Measurements from ENCODE around the gene LY86. TPM values are rescaled to one million over a fixed set of nuclear protein-coding genes. Genes with fewer than 3 reads are reported as not detected.

The LY86 gene
- total and polyA plus RNA-seq, 7 experiments from 2014 or later, result 1.5 to 19.6 (median 5.4) TPM

DNA sequence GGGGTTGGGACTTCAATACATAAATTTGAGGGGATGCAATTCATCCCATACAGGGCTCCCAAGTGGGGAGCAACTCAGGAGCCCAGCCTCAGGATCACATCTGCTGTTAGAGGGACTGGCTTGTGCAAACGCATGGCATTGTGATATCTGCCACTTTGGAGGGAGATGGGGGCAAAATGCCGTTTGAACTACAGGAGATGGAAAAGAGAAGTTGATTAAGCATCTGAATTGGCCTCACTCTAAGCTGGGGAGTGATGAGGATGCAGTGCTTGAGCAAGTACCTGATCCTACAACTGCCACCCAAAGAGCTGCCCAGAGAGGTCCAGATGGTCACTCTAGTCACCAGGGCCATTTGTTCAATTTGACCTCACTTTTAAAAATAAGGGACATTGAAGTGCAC is 2.0 kb downstream of the LY86 start:
- POLR2A ChIA-PET, result interaction anchor here (1.0 to 3.9 kb wide), 3 partner anchors 9 to 69 kb away, joined by 3 to 17 read pairs (median 6); no protein-coding TSS in a partner anchor
- Histone ChIP-seq H3K27ac (ENCODE audit: low read depth, low read length) (no peak overlapping the region), H3K4me1 (ENCODE audit: control insufficient read depth in 2 of 2, insufficient read depth in 2 of 2, low read length in 2 of 2) (peaks cover 13 to 49% of the 10 kb centered on the region in 2 donors), H3K9me3 (ENCODE audit: control insufficient read depth in 2 of 3, low read length in 3 of 3) (no peaks in the 10 kb centered on the region), H3K36me3 (ENCODE audit: control insufficient read depth in 2 of 3, insufficient read depth in 3 of 3, low read length in 3 of 3) (no peaks in the 10 kb centered on the region), H3K4me3 (ENCODE audit: low read length) (no peak overlapping the region), H3K27me3 (ENCODE audit: control insufficient read depth in 2 of 2, insufficient read depth in 2 of 2, low read length in 2 of 2) (no peaks in the 10 kb centered on the region)
- Mint-ChIP-seq H3K4me1 (peaks cover 51 to 90% (median 87%) of the 10 kb centered on the region in 7 donors), H3K36me3 (peaks cover 0 to 49% (median 0%) of the 10 kb centered on the region in 5 donors), H3K4me3 (peak overlapping the region in 5 of 10 donors; percentile 26 to 77 (median 63)), H3K9me3 (peaks cover 0 to 9% (median 0%) of the 10 kb centered on the region in 11 donors), H3K27ac (peak overlapping the region; percentile 50 to 97 (median 82)), H3K27me3 (peaks cover 0 to 5% (median 0%) of the 10 kb centered on the region in 5 donors)
- CTCF ChIA-PET, result no interaction called here
- ATAC-seq, result no peak
- intact Hi-C loops (cut with micrococcal nuclease), result no loop called here
- no peak for DNase-seq

DNA sequence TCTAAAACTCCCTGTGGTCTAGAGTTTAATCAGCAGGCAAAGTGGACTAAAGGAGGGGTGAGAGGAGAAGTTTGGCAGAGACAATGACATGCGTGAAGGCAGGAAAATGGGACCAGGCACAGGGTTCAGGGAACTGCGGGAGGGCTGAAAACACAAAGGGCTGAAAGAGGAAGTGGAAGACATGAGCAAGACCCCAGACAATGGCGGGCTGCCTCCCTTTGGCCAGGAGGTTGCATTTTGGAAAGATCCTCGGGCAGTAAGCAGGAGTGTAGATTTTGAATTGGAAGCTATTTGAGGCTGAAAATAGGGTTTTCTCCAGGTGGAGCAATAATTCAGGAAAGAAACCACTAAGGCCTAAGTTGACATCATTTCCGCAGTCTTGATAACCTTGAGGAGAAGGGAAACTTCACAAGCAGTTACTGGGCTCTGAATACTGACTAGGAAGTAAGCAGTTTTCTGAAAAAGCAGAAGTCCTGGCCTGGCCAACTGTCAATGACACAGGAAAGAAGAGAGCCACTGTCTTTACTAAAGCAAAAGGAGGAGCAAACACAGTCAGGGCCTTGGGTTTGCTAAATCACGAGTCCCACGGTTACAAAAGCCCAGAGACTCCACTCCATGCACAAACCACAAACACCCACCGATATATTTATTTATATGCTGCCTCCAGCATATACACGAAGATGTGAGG is 3.4 kb downstream of the LY86 start:
- peaks cover 0 to 9% (median 0%) of the 10 kb centered on the region in 11 donors for H3K9me3 Mint-ChIP-seq
- no peaks in the 10 kb centered on the region for H3K9me3 ChIP-seq (ENCODE audit: control insufficient read depth in 2 of 3, low read length in 3 of 3)
- peaks cover 13 to 63% of the 10 kb centered on the region in 2 donors for H3K4me1 ChIP-seq (ENCODE audit: control insufficient read depth in 2 of 2, insufficient read depth in 2 of 2, low read length in 2 of 2)
- H3K27me3 Mint-ChIP-seq, result peaks cover 0 to 5% (median 0%) of the 10 kb centered on the region in 5 donors
- no peak for DNase-seq
- H3K36me3 Mint-ChIP-seq, result peaks cover 0 to 53% (median 0%) of the 10 kb centered on the region in 5 donors
- peaks cover 59 to 99% (median 95%) of the 10 kb centered on the region in 7 donors for H3K4me1 Mint-ChIP-seq
- H3K27ac Mint-ChIP-seq, result peak overlapping the region; percentile 67 to 97 (median 89)
- peak overlapping the region; percentile 14 for H3K27ac ChIP-seq (ENCODE audit: low read depth, low read length)
- ChIA-PET POLR2A (interaction anchor here (3.9 kb wide), 1 partner anchor 19 kb away, joined by 17 read pairs; no protein-coding TSS in a partner anchor), CTCF (interaction anchor here (0.6 kb wide), 1 partner anchor 58 kb away, joined by 3 read pairs; no protein-coding TSS in a partner anchor)
- H3K36me3 ChIP-seq (ENCODE audit: control insufficient read depth in 2 of 3, insufficient read depth in 3 of 3, low read length in 3 of 3), result no peaks in the 10 kb centered on the region
- H3K27me3 ChIP-seq (ENCODE audit: control insufficient read depth in 2 of 2, insufficient read depth in 2 of 2, low read length in 2 of 2), result no peaks in the 10 kb centered on the region
- peak overlapping the region; percentile 26 to 76 (median 66) for H3K4me3 Mint-ChIP-seq
- ATAC-seq, result peak; percentile 77
- intact Hi-C loops (cut with micrococcal nuclease), result no loop called here
- no peak overlapping the region for H3K4me3 ChIP-seq (ENCODE audit: low read length)

DNA sequence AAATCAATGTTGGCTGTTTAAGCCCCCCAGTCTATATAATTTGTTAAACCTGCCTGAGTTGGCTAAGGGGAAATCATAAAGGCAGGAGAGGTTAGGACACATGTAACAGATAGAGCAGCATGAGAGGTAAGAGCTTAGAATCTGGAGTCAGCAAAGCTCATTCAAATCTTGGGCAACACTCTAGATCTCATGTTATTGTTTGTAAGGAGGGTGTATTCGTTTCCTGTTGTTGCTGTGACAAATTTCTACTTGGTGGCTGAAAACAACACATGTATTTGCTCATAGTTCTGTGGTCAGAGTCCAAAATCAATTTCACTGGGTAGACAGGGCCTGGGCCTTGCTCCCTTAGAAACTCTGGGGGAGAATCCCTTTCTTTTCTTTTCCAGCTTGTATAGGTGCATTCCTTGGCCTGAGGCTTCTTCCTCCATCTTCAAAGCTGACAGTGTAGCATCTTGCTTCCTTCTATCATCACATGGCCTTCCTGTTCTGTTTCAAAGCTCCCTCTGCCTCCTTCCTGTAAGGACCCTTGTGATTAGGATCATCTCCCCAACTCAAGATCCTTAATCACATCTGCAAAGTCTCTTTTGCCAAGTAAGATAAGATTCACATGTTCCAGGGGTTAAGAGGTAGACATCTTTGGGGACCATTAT is 4.4 kb downstream of the LY86 start:
- H3K36me3 Mint-ChIP-seq, result peaks cover 0 to 54% (median 0%) of the 10 kb centered on the region in 5 donors
- peak overlapping the region; percentile 14 for H3K27ac ChIP-seq (ENCODE audit: low read depth, low read length)
- H3K36me3 ChIP-seq (ENCODE audit: control insufficient read depth in 2 of 3, insufficient read depth in 3 of 3, low read length in 3 of 3), result no peaks in the 10 kb centered on the region
- peak in 1 of 9 donors; percentile 15 for DNase-seq
- intact Hi-C loops (cut with micrococcal nuclease), result loop anchor here in 1 of 2 donors (1.0 kb wide), 1 partner anchor 21 kb away; no protein-coding TSS in a partner anchor
- peak overlapping the region; percentile 67 to 97 (median 89) for H3K27ac Mint-ChIP-seq
- POLR2A ChIA-PET, result interaction anchor here (0.9 to 3.9 kb wide), 5 partner anchors 10 to 20 kb away, joined by 3 to 17 read pairs (median 4); no protein-coding TSS in a partner anchor
- H3K9me3 Mint-ChIP-seq, result peaks cover 0 to 9% (median 0%) of the 10 kb centered on the region in 11 donors
- peaks cover 0 to under 1% (median 0%) of the 10 kb centered on the region in 5 donors for H3K27me3 Mint-ChIP-seq
- H3K4me3 Mint-ChIP-seq, result peak overlapping the region in 9 of 10 donors; percentile 17 to 76 (median 63)
- H3K27me3 ChIP-seq (ENCODE audit: control insufficient read depth in 2 of 2, insufficient read depth in 2 of 2, low read length in 2 of 2), result no peaks in the 10 kb centered on the region
- ATAC-seq, result peak; percentile 39
- CTCF ChIA-PET, result interaction anchor here (0.6 to 1.3 kb wide), 3 partner anchors 9 to 18 kb away, joined by 3 to 10 read pairs (median 4); no protein-coding TSS in a partner anchor
- H3K9me3 ChIP-seq (ENCODE audit: control insufficient read depth in 2 of 3, low read length in 3 of 3), result no peaks in the 10 kb centered on the region
- no peak overlapping the region for H3K4me3 ChIP-seq (ENCODE audit: low read length)
- peaks cover 13 to 58% of the 10 kb centered on the region in 2 donors for H3K4me1 ChIP-seq (ENCODE audit: control insufficient read depth in 2 of 2, insufficient read depth in 2 of 2, low read length in 2 of 2)
- peaks cover 52 to 99% (median 89%) of the 10 kb centered on the region in 7 donors for H3K4me1 Mint-ChIP-seq

DNA sequence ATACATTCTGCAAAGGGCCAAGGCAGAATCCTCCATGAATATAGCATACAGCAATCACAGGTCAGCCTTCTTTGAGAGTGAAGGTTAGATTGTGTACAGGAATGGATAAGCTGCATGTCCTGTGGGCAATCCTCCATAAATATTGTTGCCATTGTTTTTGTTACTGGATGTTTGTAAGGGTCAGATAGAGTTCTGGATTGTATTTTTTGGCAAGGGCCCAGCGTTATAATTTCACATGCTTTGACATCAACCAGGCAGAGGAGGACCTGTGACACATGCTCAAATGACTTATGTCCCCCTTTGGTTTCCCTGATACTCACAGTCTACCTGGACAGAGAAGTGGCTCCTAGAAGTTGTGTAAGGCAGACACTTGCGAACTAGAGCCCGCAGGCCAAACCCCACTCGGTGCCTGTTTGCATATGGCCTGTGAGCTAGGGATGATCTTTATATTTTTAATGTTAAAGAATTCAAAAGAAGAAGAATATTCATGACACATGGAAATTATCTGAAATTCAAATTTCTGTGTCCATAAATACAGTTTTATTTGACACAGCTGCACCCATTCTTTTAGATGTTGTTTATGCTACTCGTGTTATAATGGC is 5.4 kb downstream of the LY86 start:
- H3K27ac ChIP-seq (ENCODE audit: low read depth, low read length), result no peak overlapping the region
- Mint-ChIP-seq H3K27me3 (no peaks in the 10 kb centered on the region), H3K4me1 (peaks cover 43 to 95% (median 87%) of the 10 kb centered on the region in 7 donors), H3K27ac (peak overlapping the region in 7 of 9 donors; percentile 28 to 97 (median 91)), H3K4me3 (peak overlapping the region in 2 of 10 donors; percentile 1 to 76), H3K9me3 (peaks cover 0 to 14% (median 0%) of the 10 kb centered on the region in 11 donors), H3K36me3 (peaks cover 0 to 61% (median 0%) of the 10 kb centered on the region in 5 donors)
- H3K36me3 ChIP-seq (ENCODE audit: control insufficient read depth in 2 of 3, insufficient read depth in 3 of 3, low read length in 3 of 3), result no peaks in the 10 kb centered on the region
- peaks cover 13 to 48% of the 10 kb centered on the region in 2 donors for H3K4me1 ChIP-seq (ENCODE audit: control insufficient read depth in 2 of 2, insufficient read depth in 2 of 2, low read length in 2 of 2)
- ChIA-PET POLR2A (interaction anchor here (0.9 to 3.9 kb wide), 4 partner anchors 11 to 19 kb away, joined by 4 to 17 read pairs (median 6); no protein-coding TSS in a partner anchor), CTCF (interaction anchor here (1.1 kb wide), 1 partner anchor 8 kb away, joined by 3 read pairs; no protein-coding TSS in a partner anchor)
- no peaks in the 10 kb centered on the region for H3K9me3 ChIP-seq (ENCODE audit: control insufficient read depth in 2 of 3, low read length in 3 of 3)
- ATAC-seq (no peak), DNase-seq (no peak)
- intact Hi-C loops (cut with micrococcal nuclease), result loop anchor here in 1 of 2 donors (1.0 kb wide), 1 partner anchor 20 kb away; no protein-coding TSS in a partner anchor
- H3K27me3 ChIP-seq (ENCODE audit: control insufficient read depth in 2 of 2, insufficient read depth in 2 of 2, low read length in 2 of 2), result no peaks in the 10 kb centered on the region
- H3K4me3 ChIP-seq (ENCODE audit: low read length), result no peak overlapping the region

DNA sequence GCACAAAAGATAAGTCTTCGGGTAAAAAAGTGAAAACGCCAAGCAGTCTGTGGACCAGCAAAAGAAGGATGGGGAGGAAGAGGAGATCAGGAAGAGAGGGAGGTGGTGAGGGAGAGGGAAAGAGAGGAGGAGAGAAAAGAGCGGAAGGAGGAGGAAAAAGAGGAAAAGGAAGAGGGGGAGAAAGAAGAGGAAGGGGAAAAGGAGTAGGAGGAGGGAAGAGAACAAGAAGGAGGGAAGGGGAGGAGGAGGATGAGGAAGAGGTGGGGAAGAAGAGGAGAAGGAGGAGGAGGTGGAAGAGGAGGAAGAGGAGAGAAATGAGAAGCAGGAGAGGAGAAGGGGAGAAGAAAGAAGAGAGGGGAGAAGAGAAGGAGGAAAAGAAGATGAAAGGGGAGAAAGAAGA is 6.5 kb downstream of the LY86 start:
- H3K4me1 ChIP-seq (ENCODE audit: control insufficient read depth in 2 of 2, insufficient read depth in 2 of 2, low read length in 2 of 2), result peaks cover 13 to 40% of the 10 kb centered on the region in 2 donors
- CTCF ChIA-PET, result no interaction called here
- peak overlapping the region in 1 of 10 donors; percentile 35 for H3K4me3 Mint-ChIP-seq
- no peak for DNase-seq
- no peak overlapping the region for H3K4me3 ChIP-seq (ENCODE audit: low read length)
- H3K27me3 ChIP-seq (ENCODE audit: control insufficient read depth in 2 of 2, insufficient read depth in 2 of 2, low read length in 2 of 2), result no peaks in the 10 kb centered on the region
- no peak overlapping the region for H3K27ac ChIP-seq (ENCODE audit: low read depth, low read length)
- H3K36me3 Mint-ChIP-seq, result peaks cover 0 to 66% (median 0%) of the 10 kb centered on the region in 5 donors
- no peaks in the 10 kb centered on the region for H3K36me3 ChIP-seq (ENCODE audit: control insufficient read depth in 2 of 3, insufficient read depth in 3 of 3, low read length in 3 of 3)
- peak overlapping the region in 8 of 9 donors; percentile 7 to 86 (median 62) for H3K27ac Mint-ChIP-seq
- intact Hi-C loops (cut with micrococcal nuclease), result no loop called here
- no peaks in the 10 kb centered on the region for H3K27me3 Mint-ChIP-seq
- H3K9me3 ChIP-seq (ENCODE audit: control insufficient read depth in 2 of 3, low read length in 3 of 3), result no peaks in the 10 kb centered on the region
- no peak for ATAC-seq
- POLR2A ChIA-PET, result no interaction called here
- H3K9me3 Mint-ChIP-seq, result peaks cover 0 to 14% (median 0%) of the 10 kb centered on the region in 11 donors
- peaks cover 42 to 90% (median 83%) of the 10 kb centered on the region in 7 donors for H3K4me1 Mint-ChIP-seq

DNA sequence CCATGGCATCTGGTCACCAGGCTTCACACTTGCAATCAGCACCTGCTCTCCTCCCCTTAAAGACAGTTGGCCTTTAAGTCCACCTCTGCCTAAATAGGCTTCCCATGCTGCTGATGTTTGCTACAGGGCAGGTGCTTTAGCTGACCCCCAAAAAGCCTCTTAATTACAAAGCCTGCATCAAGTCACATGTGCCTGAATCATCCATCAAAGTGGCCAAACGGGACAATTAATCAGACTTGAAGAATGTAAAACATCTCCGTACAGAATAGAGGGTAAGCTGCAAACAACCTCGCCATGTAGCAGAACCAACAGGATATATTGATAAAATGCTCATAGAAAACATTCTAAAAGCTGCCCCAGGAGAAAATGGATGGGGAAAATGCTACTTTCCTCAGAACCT is 7.4 kb downstream of the LY86 start:
- ChIA-PET CTCF (interaction anchor here (1.1 kb wide), 1 partner anchor 18 kb away, joined by 3 read pairs; no protein-coding TSS in a partner anchor), POLR2A (interaction anchor here (0.6 to 2.0 kb wide), 4 partner anchors 9 to 18 kb away, joined by 3 to 15 read pairs (median 5); no protein-coding TSS in a partner anchor)
- Histone ChIP-seq H3K27ac (ENCODE audit: low read depth, low read length) (no peak overlapping the region), H3K9me3 (ENCODE audit: control insufficient read depth in 2 of 3, low read length in 3 of 3) (no peaks in the 10 kb centered on the region), H3K27me3 (ENCODE audit: control insufficient read depth in 2 of 2, insufficient read depth in 2 of 2, low read length in 2 of 2) (no peaks in the 10 kb centered on the region), H3K4me3 (ENCODE audit: low read length) (no peak overlapping the region), H3K4me1 (ENCODE audit: control insufficient read depth in 2 of 2, insufficient read depth in 2 of 2, low read length in 2 of 2) (peaks cover 13 to 40% of the 10 kb centered on the region in 2 donors), H3K36me3 (ENCODE audit: control insufficient read depth in 2 of 3, insufficient read depth in 3 of 3, low read length in 3 of 3) (no peaks in the 10 kb centered on the region)
- peak overlapping the region in 8 of 9 donors; percentile 67 to 91 (median 82) for H3K27ac Mint-ChIP-seq
- peak overlapping the region in 6 of 10 donors; percentile 14 to 58 (median 55) for H3K4me3 Mint-ChIP-seq
- intact Hi-C loops (cut with micrococcal nuclease), result loop anchor here in 1 of 2 donors (1.0 kb wide), 1 partner anchor 14 kb away; no protein-coding TSS in a partner anchor
- DNase-seq (no peak), ATAC-seq (no peak)
- no peaks in the 10 kb centered on the region for H3K27me3 Mint-ChIP-seq
- H3K36me3 Mint-ChIP-seq, result peaks cover 0 to 62% (median 0%) of the 10 kb centered on the region in 5 donors
- peaks cover 0 to 14% (median 0%) of the 10 kb centered on the region in 11 donors for H3K9me3 Mint-ChIP-seq
- H3K4me1 Mint-ChIP-seq, result peaks cover 44 to 86% (median 78%) of the 10 kb centered on the region in 7 donors

All from naive thymus-derived CD4-positive, alpha-beta T cell (primary cell).